ENCODE results near the gene GOLGA6D. TPM values are rescaled to one million over a fixed set of nuclear protein-coding genes. Genes with fewer than 3 reads are reported as not detected.

The GOLGA6D gene
- total RNA-seq, 1 donor from 2014 or later = not detected

- ATAC-seq = no peak
- Histone ChIP-seq H3K4me1 (no peaks in the 10 kb centered on the region), H3K4me3 (no peak overlapping the region), H3K27ac (no peak overlapping the region), H3K9me3 (no peaks in the 10 kb centered on the region), H3K27me3 (no peaks in the 10 kb centered on the region), H3K36me3 (no peaks in the 10 kb centered on the region)
- intact Hi-C loops (cut with DNase I) = no loop called here
- DNase-seq = no peak
- TF ChIP-seq, protein P1, sequence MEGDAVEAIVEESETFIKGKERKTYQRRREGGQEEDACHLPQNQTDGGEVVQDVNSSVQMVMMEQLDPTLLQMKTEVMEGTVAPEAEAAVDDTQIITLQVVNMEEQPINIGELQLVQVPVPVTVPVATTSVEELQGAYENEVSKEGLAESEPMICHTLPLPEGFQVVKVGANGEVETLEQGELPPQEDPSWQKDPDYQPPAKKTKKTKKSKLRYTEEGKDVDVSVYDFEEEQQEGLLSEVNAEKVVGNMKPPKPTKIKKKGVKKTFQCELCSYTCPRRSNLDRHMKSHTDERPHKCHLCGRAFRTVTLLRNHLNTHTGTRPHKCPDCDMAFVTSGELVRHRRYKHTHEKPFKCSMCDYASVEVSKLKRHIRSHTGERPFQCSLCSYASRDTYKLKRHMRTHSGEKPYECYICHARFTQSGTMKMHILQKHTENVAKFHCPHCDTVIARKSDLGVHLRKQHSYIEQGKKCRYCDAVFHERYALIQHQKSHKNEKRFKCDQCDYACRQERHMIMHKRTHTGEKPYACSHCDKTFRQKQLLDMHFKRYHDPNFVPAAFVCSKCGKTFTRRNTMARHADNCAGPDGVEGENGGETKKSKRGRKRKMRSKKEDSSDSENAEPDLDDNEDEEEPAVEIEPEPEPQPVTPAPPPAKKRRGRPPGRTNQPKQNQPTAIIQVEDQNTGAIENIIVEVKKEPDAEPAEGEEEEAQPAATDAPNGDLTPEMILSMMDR (IDR thresholded peaks at IDR 0.05) = no peak
Observed at GRCh38 chr15:75321711-75322110, 39.1 kb downstream of the GOLGA6D start.

DNA sequence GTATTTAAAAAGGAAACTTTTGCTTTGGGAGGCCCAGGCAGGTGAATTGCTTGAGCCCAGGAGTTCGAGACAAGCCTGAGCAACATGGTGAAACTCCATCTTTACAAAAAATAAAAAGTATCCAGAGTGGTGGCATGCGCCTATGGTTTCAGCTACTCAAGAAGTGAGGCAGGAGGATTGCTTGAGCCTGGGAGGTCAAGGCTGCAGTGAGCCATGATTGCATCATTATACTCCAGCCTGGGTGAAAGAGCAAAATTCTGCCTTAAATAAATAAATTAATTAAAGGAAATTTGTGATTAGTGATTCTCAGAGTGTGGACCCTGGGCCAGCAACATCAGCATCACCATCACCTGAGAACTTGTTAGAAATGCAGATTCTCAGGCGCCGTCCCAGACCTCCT, 43.3 kb downstream of the GOLGA6D start:
- TF ChIP-seq, protein P1 (IDR thresholded peaks at IDR 0.05) = no peak
- ATAC-seq (no peak), DNase-seq (no peak)
- Histone ChIP-seq H3K9me3 (no peaks in the 10 kb centered on the region), H3K27ac (no peak overlapping the region), H3K4me1 (no peaks in the 10 kb centered on the region), H3K27me3 (no peaks in the 10 kb centered on the region), H3K36me3 (no peaks in the 10 kb centered on the region), H3K4me3 (no peak overlapping the region)
- intact Hi-C loops (cut with DNase I) = no loop called here

DNA sequence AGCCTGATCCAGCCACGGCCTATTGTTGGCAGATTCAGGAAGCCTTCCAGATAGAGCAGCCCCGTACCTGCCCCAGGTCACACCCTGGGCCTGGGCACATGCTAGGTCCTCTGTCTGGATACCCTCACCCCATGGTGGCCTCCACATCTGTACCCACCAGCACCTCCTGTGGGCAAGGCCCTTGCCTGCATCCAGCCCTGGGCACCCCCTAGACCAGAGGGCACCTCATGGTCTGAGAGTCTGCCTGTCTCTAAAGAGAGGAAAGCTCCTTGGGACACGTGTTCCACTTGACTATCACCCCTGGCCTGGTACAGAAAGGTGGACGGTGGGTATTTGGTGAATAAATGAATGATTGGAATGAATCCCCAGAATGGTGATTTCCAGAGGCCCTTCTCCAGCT, 44.4 kb downstream of the GOLGA6D start:
- Histone ChIP-seq H3K36me3 (no peaks in the 10 kb centered on the region), H3K27ac (no peak overlapping the region), H3K4me3 (no peak overlapping the region), H3K27me3 (no peaks in the 10 kb centered on the region), H3K4me1 (no peaks in the 10 kb centered on the region), H3K9me3 (no peaks in the 10 kb centered on the region)
- DNase-seq = no peak
- ATAC-seq = no peak
- intact Hi-C loops (cut with DNase I) = no loop called here
- TF ChIP-seq, protein P1 (IDR thresholded peaks at IDR 0.05) = no peak

DNA sequence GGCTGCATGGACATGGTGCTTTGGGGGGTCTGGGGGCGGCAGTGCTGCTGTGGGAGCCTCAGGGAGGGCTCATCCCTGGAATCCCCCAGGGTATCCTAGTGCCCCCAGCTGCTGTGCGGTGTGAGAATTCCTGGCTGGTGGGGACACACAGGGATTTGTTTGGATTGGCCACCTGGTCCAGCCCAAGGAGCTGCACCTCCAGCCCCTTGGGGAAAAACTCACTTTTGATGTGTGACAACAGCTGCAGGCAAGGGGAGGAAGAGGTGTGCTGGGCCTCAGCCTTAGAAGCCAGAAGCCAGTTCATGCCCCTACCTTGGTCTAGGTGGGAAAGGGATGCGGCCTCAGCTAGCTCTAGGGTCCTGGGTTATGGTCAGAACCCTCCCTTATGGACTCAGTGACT, 44.9 kb downstream of the GOLGA6D start:
- Histone ChIP-seq H3K4me1 (no peaks in the 10 kb centered on the region), H3K4me3 (no peak overlapping the region), H3K9me3 (no peaks in the 10 kb centered on the region), H3K27ac (no peak overlapping the region), H3K27me3 (no peaks in the 10 kb centered on the region), H3K36me3 (no peaks in the 10 kb centered on the region)
- no peak for DNase-seq
- intact Hi-C loops (cut with DNase I) = no loop called here
- TF ChIP-seq, protein P1 (IDR thresholded peaks at IDR 0.05) = no peak
- no peak for ATAC-seq

DNA sequence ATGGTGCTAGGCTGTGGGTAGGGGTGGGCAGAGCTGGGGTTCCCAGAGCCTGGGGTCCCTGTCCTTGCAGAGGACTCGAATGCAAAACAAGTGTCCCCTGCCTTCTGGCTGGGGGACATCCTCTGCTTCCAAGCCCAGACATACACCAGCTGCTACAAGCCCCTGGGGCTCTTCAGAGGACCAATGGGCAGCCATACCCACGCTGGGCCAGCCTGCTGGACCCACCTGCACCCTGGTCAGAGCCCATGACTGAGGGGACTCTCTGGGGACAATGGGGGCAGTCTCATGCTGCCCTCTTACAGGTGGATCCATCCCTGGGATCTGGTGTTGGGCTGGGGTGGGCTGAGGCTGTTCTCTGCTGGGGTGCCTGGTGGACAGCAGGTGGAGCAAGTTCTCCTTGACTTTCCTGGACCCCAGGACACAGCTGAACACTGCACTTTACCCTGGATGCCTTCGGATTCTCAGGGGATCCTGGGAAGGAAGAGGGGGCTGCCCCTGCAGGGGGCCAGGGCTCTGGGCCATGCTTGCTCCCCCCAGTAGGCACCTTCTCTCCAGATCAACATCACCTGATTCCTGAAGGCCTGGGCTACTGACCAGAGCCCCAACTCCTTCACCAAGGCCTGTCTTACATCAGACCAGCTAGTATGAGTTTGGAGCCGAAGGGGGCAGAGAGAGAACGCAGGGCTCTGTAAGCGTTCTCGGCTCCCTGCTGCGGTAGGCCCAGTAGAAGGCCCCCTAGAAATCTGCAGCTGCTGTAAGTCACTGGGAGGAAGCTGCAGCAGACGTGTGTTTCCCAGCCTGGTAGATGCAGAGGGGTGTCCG, 46.1 kb downstream of the GOLGA6D start:
- TF ChIP-seq, protein P1 (IDR thresholded peaks at IDR 0.05) = no peak
- H3K4me3 ChIP-seq = no peak overlapping the region
- intact Hi-C loops (cut with DNase I) = no loop called here
- no peak for ATAC-seq
- DNase-seq = no peak
- no peaks in the 10 kb centered on the region for H3K27me3 ChIP-seq
- no peaks in the 10 kb centered on the region for H3K9me3 ChIP-seq
- H3K36me3 ChIP-seq = no peaks in the 10 kb centered on the region
- no peaks in the 10 kb centered on the region for H3K4me1 ChIP-seq
- H3K27ac ChIP-seq = no peak overlapping the region
